ENCODE measurements around the gene SLC28A1.
"Not testable (repeated sequence)": the region's sequence is repeated elsewhere in the genome, so short reads cannot be mapped to it uniquely, and the experiment has no call there.

Gene SLC28A1

DNA sequence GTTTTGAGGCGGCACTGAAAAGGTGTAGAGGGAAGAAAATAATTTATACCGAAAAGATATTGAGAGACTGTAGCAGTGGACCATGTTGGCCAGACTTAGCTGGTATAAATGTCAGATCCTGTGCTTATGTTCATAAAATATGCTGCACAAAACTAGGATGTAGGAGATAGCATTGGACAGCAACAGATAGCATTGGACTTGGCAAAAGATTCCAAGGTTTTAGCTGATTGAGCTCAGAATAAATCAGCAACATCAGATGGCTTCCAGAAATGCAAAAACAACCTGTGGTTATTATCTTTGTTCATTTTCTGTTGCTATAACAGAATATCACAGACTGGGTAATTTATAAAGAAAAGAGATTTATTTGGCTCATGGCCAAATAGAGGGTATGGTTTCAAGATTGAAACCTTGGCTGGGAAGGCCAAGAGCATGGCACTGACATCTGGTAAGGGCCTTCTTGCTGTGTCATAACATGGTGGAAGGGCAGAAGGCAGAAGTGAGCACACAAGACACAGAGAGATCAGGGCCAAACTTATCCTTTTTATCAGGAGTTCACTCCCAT lies 34.7 kb downstream of the SLC28A1 start:
- H3K4me3 ChIP-seq (ENCODE audit: low read depth, low read length), result no peak overlapping the region
- TF ChIP-seq, protein P1, sequence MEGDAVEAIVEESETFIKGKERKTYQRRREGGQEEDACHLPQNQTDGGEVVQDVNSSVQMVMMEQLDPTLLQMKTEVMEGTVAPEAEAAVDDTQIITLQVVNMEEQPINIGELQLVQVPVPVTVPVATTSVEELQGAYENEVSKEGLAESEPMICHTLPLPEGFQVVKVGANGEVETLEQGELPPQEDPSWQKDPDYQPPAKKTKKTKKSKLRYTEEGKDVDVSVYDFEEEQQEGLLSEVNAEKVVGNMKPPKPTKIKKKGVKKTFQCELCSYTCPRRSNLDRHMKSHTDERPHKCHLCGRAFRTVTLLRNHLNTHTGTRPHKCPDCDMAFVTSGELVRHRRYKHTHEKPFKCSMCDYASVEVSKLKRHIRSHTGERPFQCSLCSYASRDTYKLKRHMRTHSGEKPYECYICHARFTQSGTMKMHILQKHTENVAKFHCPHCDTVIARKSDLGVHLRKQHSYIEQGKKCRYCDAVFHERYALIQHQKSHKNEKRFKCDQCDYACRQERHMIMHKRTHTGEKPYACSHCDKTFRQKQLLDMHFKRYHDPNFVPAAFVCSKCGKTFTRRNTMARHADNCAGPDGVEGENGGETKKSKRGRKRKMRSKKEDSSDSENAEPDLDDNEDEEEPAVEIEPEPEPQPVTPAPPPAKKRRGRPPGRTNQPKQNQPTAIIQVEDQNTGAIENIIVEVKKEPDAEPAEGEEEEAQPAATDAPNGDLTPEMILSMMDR (IDR thresholded peaks at IDR 0.05; ENCODE audit: control insufficient read depth, extremely low read depth, insufficient read depth), result no peak
- no peak for DNase-seq (ENCODE audit: low read depth)

DNA sequence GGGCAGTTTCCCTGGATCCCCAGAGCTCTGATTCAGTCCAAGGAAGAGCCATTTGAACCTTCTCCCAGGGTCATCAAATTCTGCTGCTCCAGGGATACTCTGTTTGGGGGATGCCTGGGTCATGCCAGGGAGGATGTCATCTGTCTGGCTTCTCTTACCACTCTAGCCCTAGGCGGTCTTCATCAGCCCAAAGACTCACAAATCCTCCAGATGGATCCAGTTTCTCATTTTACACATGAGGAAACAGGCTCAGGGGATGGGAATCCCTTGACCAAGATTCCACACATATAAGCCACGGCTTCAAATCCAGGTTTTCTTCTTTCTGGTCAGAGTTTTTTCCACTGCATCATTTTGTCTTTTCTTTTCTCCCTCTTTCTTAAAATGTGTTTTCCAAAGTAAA lies 36.7 kb downstream of the SLC28A1 start:
- H3K4me3 ChIP-seq (ENCODE audit: low read depth, low read length), result no peak overlapping the region
- no peak for DNase-seq (ENCODE audit: low read depth)
- TF ChIP-seq, protein P1 (IDR thresholded peaks at IDR 0.05; ENCODE audit: control insufficient read depth, extremely low read depth, insufficient read depth), result no peak

DNA sequence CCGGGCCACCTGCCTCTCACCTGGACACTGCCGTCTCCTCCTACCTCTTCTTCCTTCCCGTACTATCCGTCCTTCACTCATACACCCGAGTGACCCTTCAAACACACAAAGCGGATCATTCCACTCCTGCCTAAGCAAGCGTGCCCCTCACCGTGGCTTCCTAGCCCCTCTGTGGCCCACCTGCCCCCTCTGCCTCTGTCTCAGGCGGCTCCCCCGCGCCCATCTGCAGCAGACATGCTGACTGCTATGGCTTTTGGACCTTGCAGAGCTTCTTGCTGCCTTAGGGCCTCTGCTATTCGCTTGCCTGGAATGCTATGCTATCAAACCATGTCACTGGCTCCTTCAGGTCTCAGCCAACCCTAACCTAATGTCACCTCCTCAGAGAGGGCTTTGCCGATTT lies 38.1 kb downstream of the SLC28A1 start:
- no peak for DNase-seq (ENCODE audit: low read depth)
- TF ChIP-seq, protein P1 (IDR thresholded peaks at IDR 0.05; ENCODE audit: control insufficient read depth, extremely low read depth, insufficient read depth), result no peak
- H3K4me3 ChIP-seq (ENCODE audit: low read depth, low read length), result no peak overlapping the region

DNA sequence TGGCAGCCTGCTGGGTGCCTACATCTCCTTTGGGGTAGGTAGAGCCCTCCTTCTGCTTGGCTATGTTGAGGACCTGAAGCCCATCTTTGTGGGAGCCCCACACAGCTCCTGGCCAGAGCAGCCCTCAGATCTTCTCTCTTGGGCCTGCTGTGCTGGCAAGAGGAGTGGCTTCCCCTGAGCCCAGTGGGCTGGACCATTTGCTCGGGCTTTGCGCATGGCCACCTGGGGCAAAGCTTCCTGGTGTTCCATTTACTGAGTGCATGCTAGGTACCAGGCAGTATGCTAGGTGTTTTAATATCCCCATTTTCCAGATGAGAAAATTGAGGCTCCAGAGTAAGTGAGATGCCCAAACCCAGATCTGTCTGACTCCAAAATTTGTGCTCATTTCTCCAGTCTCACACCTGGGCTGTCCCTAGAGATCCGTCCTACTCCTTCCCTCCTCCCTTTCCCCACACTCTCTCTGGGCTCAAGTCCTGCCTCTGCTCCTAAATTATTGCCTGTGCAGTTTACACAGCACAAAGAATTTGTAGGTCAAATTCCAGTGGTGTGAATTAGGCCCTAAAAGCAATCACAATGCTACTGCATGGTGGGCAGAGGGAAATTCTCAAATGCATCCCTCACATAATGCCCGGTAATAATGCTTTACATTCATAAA lies 39.7 kb downstream of the SLC28A1 start:
- no peak for DNase-seq (ENCODE audit: low read depth)
- TF ChIP-seq, protein P1 (IDR thresholded peaks at IDR 0.05; ENCODE audit: control insufficient read depth, extremely low read depth, insufficient read depth), result no peak
- no peak overlapping the region for H3K4me3 ChIP-seq (ENCODE audit: low read depth, low read length)

DNA sequence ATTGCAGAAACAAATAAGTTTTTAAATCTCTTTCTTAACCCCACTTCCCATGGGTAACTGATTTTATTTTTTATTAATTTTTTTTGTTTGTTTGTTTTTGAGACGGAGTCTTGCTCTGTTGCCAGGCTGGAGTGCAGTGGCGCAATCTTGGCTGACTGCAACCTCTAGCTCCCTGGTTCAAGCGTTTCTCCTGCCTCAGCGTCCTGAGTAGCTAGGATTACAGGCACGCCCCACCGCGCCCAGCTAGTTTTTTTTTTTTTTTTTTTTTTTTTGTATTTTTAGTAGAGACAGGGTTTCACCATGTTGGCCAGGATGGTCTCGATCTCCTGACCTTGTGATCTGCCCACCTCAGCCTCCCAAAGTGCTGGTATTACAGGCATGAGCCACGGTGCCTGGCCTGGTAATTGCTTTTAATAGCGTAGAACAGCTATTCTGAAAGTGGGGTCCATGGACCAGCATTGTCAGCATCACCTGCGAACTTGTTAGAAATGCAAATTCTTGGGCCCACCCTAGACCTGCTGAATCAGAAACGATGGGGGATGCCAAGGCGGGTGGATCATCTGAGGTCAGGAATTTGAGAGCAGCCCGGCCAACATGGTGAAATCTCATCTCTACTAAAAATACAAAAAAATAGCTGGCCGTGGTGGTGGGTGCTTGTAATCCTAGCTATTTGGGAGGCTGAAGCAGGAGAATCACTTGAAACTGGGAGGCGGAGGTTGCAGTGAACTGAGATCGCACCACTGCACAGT lies 40.5 kb downstream of the SLC28A1 start:
- DNase-seq (ENCODE audit: low read depth); H3K4me3 ChIP-seq (ENCODE audit: low read depth, low read length): not testable (repeated sequence)

DNA sequence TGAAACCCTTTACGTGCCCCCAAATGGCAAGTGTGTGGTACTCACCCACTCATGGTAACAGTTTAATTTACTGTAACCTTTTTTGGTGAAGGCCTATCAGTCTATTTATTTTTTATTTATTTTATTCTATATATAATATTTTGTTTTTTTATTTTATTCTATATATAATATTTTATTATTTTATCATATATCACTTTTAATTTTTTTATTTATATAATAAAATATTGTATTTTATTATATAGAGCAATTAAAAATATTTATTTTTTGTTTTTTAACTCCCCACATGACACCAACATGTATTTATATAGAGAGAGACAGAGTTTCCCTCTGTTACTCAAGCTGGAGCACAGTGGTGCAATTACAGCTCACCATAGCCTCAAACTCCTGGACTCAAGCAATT lies 41.4 kb downstream of the SLC28A1 start:
- H3K4me3 ChIP-seq (ENCODE audit: low read depth, low read length), result no peak overlapping the region
- TF ChIP-seq, protein P1 (IDR thresholded peaks at IDR 0.05; ENCODE audit: control insufficient read depth, extremely low read depth, insufficient read depth), result no peak

DNA sequence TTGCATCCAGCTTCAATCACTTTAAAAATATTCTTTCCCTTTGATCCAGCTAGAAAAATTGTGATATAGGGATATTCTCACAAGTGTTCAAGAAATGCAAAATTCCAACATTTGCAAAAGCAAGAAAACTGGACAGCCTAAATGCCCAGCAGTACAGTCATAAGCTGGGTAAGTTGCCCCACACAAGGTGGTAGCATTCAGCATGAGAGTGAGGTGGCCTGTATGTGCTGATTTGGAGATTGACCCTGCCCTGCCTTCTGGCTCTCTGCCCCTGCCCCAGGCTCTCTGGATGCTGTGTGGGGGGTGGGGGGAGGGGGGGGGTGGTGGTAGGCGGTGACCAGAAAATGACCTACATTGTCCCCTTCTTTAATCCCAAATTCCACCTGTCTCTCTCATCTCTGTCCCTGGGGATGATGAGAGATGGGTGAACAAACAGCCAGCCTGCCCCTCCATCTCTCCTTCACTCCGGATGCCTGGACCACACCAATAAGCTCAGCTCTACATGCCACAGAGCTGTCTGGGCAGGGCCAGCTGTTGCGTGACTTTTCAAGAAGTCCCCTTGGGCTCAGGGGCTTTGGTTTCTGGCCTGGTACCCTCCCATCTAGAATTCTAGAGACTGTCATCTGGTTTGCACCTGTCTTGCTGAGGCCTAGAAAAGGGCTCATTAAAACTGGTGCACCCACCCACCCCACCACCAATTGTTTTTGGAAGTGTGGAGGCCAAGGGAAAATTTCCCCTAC lies 42.2 kb downstream of the SLC28A1 start:
- no peak overlapping the region for H3K4me3 ChIP-seq (ENCODE audit: low read depth, low read length)
- no peak for DNase-seq (ENCODE audit: low read depth)
- TF ChIP-seq, protein P1 (IDR thresholded peaks at IDR 0.05; ENCODE audit: control insufficient read depth, extremely low read depth, insufficient read depth), result no peak

More for the DNA sequence above, 41.4 kb downstream of the SLC28A1 start:
- DNase-seq (ENCODE audit: low read depth), result no peak
